ENCODE measurements around the gene DMBT1.
"Not testable (repeated sequence)": the region's sequence is repeated elsewhere in the genome, so short reads cannot be mapped to it uniquely, and the experiment has no call there.

The DMBT1 gene

GRCh38 chr10:122571892-122572291 is 11.3 kb downstream of the DMBT1 start:
- Histone ChIP-seq H3K4me3 (ENCODE audit: low read depth in 1 of 5, low read length in 5 of 5) (no peak overlapping the region), H3K27me3 (ENCODE audit: control insufficient read depth in 5 of 5, insufficient read depth in 4 of 5, low read length in 5 of 5) (no peaks in the 10 kb centered on the region), H3K9me3 (ENCODE audit: control insufficient read depth in 5 of 5, low read length in 5 of 5) (peaks cover 0 to 19% (median 15%) of the 10 kb centered on the region in 5 donors), H3K9ac (ENCODE audit: low read length in 5 of 5) (no peak overlapping the region), H3K27ac (ENCODE audit: low read depth, low read length) (no peak overlapping the region), H3K36me3 (ENCODE audit: control insufficient read depth in 5 of 5, insufficient read depth in 5 of 5, low read length in 5 of 5) (no peaks in the 10 kb centered on the region), H3K4me1 (ENCODE audit: control insufficient read depth in 5 of 5, insufficient read depth in 5 of 5, low read length in 5 of 5) (peaks cover 0 to 3% (median 0%) of the 10 kb centered on the region in 5 donors)

- Histone ChIP-seq H3K36me3 (ENCODE audit: control insufficient read depth in 5 of 5, insufficient read depth in 5 of 5, low read length in 5 of 5) (no peaks in the 10 kb centered on the region), H3K4me3 (ENCODE audit: low read depth in 1 of 5, low read length in 5 of 5) (no peak overlapping the region), H3K4me1 (ENCODE audit: control insufficient read depth in 5 of 5, insufficient read depth in 5 of 5, low read length in 5 of 5) (peaks cover 0 to 3% (median 0%) of the 10 kb centered on the region in 5 donors), H3K9ac (ENCODE audit: low read length in 5 of 5) (no peak overlapping the region), H3K27me3 (ENCODE audit: control insufficient read depth in 5 of 5, insufficient read depth in 4 of 5, low read length in 5 of 5) (peaks cover 0 to 5% (median 0%) of the 10 kb centered on the region in 5 donors), H3K27ac (ENCODE audit: low read depth, low read length) (no peak overlapping the region), H3K9me3 (ENCODE audit: control insufficient read depth in 5 of 5, low read length in 5 of 5) (peaks cover 0 to 19% (median 15%) of the 10 kb centered on the region in 5 donors)
Measured at GRCh38 chr10:122575776-122576175, 15.2 kb downstream of the DMBT1 start.

- Histone ChIP-seq H3K4me3 (ENCODE audit: low read depth in 1 of 5, low read length in 5 of 5) (no peak overlapping the region), H3K9me3 (ENCODE audit: control insufficient read depth in 5 of 5, low read length in 5 of 5) (peaks cover 0 to 19% (median 15%) of the 10 kb centered on the region in 5 donors), H3K9ac (ENCODE audit: low read length in 5 of 5) (no peak overlapping the region), H3K27ac (ENCODE audit: low read depth, low read length) (no peak overlapping the region), H3K4me1 (ENCODE audit: control insufficient read depth in 5 of 5, insufficient read depth in 5 of 5, low read length in 5 of 5) (peaks cover 0 to 3% (median 0%) of the 10 kb centered on the region in 5 donors), H3K36me3 (ENCODE audit: control insufficient read depth in 5 of 5, insufficient read depth in 5 of 5, low read length in 5 of 5) (no peaks in the 10 kb centered on the region), H3K27me3 (ENCODE audit: control insufficient read depth in 5 of 5, insufficient read depth in 4 of 5, low read length in 5 of 5) (peaks cover 0 to 5% (median 0%) of the 10 kb centered on the region in 5 donors)
Measured at GRCh38 chr10:122576291-122576690, 15.7 kb downstream of the DMBT1 start.

- no peak overlapping the region for H3K27ac ChIP-seq (ENCODE audit: low read depth, low read length)
- peaks cover 0 to 3% (median 0%) of the 10 kb centered on the region in 5 donors for H3K4me1 ChIP-seq (ENCODE audit: control insufficient read depth in 5 of 5, insufficient read depth in 5 of 5, low read length in 5 of 5)
- no peak overlapping the region for H3K9ac ChIP-seq (ENCODE audit: low read length in 5 of 5)
- no peaks in the 10 kb centered on the region for H3K36me3 ChIP-seq (ENCODE audit: control insufficient read depth in 5 of 5, insufficient read depth in 5 of 5, low read length in 5 of 5)
- peaks cover 0 to 19% (median 15%) of the 10 kb centered on the region in 5 donors for H3K9me3 ChIP-seq (ENCODE audit: control insufficient read depth in 5 of 5, low read length in 5 of 5)
- peaks cover 0 to 5% (median 0%) of the 10 kb centered on the region in 5 donors for H3K27me3 ChIP-seq (ENCODE audit: control insufficient read depth in 5 of 5, insufficient read depth in 4 of 5, low read length in 5 of 5)
- H3K4me3 ChIP-seq (ENCODE audit: low read depth in 1 of 5, low read length in 5 of 5) = no peak overlapping the region
Measured at GRCh38 chr10:122577311-122577885, 16.8 kb downstream of the DMBT1 start.

GRCh38 chr10:122586070-122586469 is 25.5 kb downstream of the DMBT1 start:
- H3K9me3 ChIP-seq (ENCODE audit: control insufficient read depth in 5 of 5, low read length in 5 of 5); H3K9ac ChIP-seq (ENCODE audit: low read length in 5 of 5); H3K4me3 ChIP-seq (ENCODE audit: low read depth in 1 of 5, low read length in 5 of 5); H3K27ac ChIP-seq (ENCODE audit: low read depth, low read length); H3K36me3 ChIP-seq (ENCODE audit: control insufficient read depth in 5 of 5, insufficient read depth in 5 of 5, low read length in 5 of 5); H3K4me1 ChIP-seq (ENCODE audit: control insufficient read depth in 5 of 5, insufficient read depth in 5 of 5, low read length in 5 of 5); H3K27me3 ChIP-seq (ENCODE audit: control insufficient read depth in 5 of 5, insufficient read depth in 4 of 5, low read length in 5 of 5): not testable (repeated sequence)

GRCh38 chr10:122587098-122587760 is 26.7 kb downstream of the DMBT1 start:
- H3K27me3 ChIP-seq (ENCODE audit: control insufficient read depth in 5 of 5, insufficient read depth in 4 of 5, low read length in 5 of 5) = peaks cover 0 to 2% (median 0%) of the 10 kb centered on the region in 5 donors
- H3K4me1 ChIP-seq (ENCODE audit: control insufficient read depth in 5 of 5, insufficient read depth in 5 of 5, low read length in 5 of 5) = no peaks in the 10 kb centered on the region
- no peak overlapping the region for H3K4me3 ChIP-seq (ENCODE audit: low read depth in 1 of 5, low read length in 5 of 5)
- H3K9ac ChIP-seq (ENCODE audit: low read length in 5 of 5) = no peak overlapping the region
- no peaks in the 10 kb centered on the region for H3K9me3 ChIP-seq (ENCODE audit: control insufficient read depth in 5 of 5, low read length in 5 of 5)
- H3K36me3 ChIP-seq (ENCODE audit: control insufficient read depth in 5 of 5, insufficient read depth in 5 of 5, low read length in 5 of 5) = no peaks in the 10 kb centered on the region
- H3K27ac ChIP-seq (ENCODE audit: low read depth, low read length) = no peak overlapping the region

- Histone ChIP-seq H3K27me3 (ENCODE audit: control insufficient read depth in 5 of 5, insufficient read depth in 4 of 5, low read length in 5 of 5) (peaks cover 0 to 2% (median 0%) of the 10 kb centered on the region in 5 donors), H3K9me3 (ENCODE audit: control insufficient read depth in 5 of 5, low read length in 5 of 5) (no peaks in the 10 kb centered on the region), H3K27ac (ENCODE audit: low read depth, low read length) (no peak overlapping the region), H3K4me3 (ENCODE audit: low read depth in 1 of 5, low read length in 5 of 5) (no peak overlapping the region), H3K4me1 (ENCODE audit: control insufficient read depth in 5 of 5, insufficient read depth in 5 of 5, low read length in 5 of 5) (no peaks in the 10 kb centered on the region), H3K9ac (ENCODE audit: low read length in 5 of 5) (no peak overlapping the region), H3K36me3 (ENCODE audit: control insufficient read depth in 5 of 5, insufficient read depth in 5 of 5, low read length in 5 of 5) (no peaks in the 10 kb centered on the region)
Measured at GRCh38 chr10:122588381-122588780, 27.8 kb downstream of the DMBT1 start.

- Histone ChIP-seq H3K27me3 (ENCODE audit: control insufficient read depth in 5 of 5, insufficient read depth in 4 of 5, low read length in 5 of 5) (peaks cover 0 to 2% (median 0%) of the 10 kb centered on the region in 5 donors), H3K9ac (ENCODE audit: low read length in 5 of 5) (no peak overlapping the region), H3K4me3 (ENCODE audit: low read depth in 1 of 5, low read length in 5 of 5) (no peak overlapping the region)
Measured at GRCh38 chr10:122590153-122590552, 29.6 kb downstream of the DMBT1 start.

GRCh38 chr10:122591736-122592135 is 31.2 kb downstream of the DMBT1 start:
- Histone ChIP-seq H3K9ac (ENCODE audit: low read length in 5 of 5) (no peak overlapping the region), H3K36me3 (ENCODE audit: control insufficient read depth in 5 of 5, insufficient read depth in 5 of 5, low read length in 5 of 5) (no peaks in the 10 kb centered on the region), H3K27me3 (ENCODE audit: control insufficient read depth in 5 of 5, insufficient read depth in 4 of 5, low read length in 5 of 5) (peaks cover 0 to 2% (median 0%) of the 10 kb centered on the region in 5 donors), H3K4me1 (ENCODE audit: control insufficient read depth in 5 of 5, insufficient read depth in 5 of 5, low read length in 5 of 5) (no peaks in the 10 kb centered on the region), H3K4me3 (ENCODE audit: low read depth in 1 of 5, low read length in 5 of 5) (no peak overlapping the region), H3K9me3 (ENCODE audit: control insufficient read depth in 5 of 5, low read length in 5 of 5) (no peaks in the 10 kb centered on the region), H3K27ac (ENCODE audit: low read depth, low read length) (no peak overlapping the region)

More at GRCh38 chr10:122590153-122590552, 29.6 kb downstream of the DMBT1 start:
- Histone ChIP-seq H3K27ac (ENCODE audit: low read depth, low read length) (no peak overlapping the region), H3K4me1 (ENCODE audit: control insufficient read depth in 5 of 5, insufficient read depth in 5 of 5, low read length in 5 of 5) (no peaks in the 10 kb centered on the region), H3K36me3 (ENCODE audit: control insufficient read depth in 5 of 5, insufficient read depth in 5 of 5, low read length in 5 of 5) (no peaks in the 10 kb centered on the region), H3K9me3 (ENCODE audit: control insufficient read depth in 5 of 5, low read length in 5 of 5) (no peaks in the 10 kb centered on the region)

GRCh38 chr10:122592161-122592560 is 31.6 kb downstream of the DMBT1 start:
- Histone ChIP-seq H3K36me3 (ENCODE audit: control insufficient read depth in 5 of 5, insufficient read depth in 5 of 5, low read length in 5 of 5) (no peaks in the 10 kb centered on the region), H3K9ac (ENCODE audit: low read length in 5 of 5) (no peak overlapping the region), H3K9me3 (ENCODE audit: control insufficient read depth in 5 of 5, low read length in 5 of 5) (no peaks in the 10 kb centered on the region), H3K27ac (ENCODE audit: low read depth, low read length) (no peak overlapping the region), H3K27me3 (ENCODE audit: control insufficient read depth in 5 of 5, insufficient read depth in 4 of 5, low read length in 5 of 5) (peaks cover 0 to 2% (median 0%) of the 10 kb centered on the region in 5 donors), H3K4me3 (ENCODE audit: low read depth in 1 of 5, low read length in 5 of 5) (no peak overlapping the region), H3K4me1 (ENCODE audit: control insufficient read depth in 5 of 5, insufficient read depth in 5 of 5, low read length in 5 of 5) (no peaks in the 10 kb centered on the region)
